ENCODE measurements around the gene TAS2R40.
A peak's percentile ranks its signal among the peaks of the same experiment; 100 is the strongest.

The TAS2R40 gene

DNA sequence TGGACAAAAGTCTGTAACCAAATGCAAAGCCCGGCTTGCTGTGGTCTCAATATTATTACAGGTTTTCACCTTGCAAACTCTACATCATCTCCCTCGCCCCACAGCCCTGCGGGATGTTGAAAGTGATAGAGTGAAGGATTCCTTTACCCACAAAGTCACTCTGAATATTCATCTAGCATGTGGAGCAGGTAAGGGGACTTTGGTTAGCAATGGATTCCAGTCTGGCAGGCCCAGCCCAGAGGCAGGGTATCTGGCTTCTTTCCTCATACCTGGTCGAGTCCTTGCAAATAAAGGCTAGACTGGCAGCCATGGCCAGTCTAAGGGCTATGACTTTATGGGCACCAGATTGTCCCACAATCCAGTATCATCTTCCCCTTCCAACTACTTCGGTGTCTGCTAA lies 3.2 kb downstream of the TAS2R40 start:
- DNase-seq: no peak

DNA sequence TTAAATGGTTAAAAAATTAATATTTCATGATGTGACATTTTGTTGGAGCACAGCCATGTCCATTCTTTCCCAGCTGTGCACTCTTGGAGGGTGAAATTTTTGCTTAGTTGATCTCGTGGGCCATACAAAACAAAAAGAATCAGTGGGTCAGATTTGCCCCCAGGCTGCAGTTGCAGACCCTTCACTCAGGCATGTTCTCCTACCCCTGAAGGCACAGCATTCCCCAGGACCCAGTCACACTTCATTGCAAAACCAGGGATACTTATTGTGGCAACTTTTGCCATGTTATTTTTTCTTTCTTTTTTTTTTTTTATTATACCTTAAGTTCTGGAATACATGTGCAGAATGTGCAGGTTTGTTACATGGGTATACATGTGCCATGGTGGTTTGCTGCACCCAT lies 6.0 kb downstream of the TAS2R40 start:
- no peak for DNase-seq

DNA sequence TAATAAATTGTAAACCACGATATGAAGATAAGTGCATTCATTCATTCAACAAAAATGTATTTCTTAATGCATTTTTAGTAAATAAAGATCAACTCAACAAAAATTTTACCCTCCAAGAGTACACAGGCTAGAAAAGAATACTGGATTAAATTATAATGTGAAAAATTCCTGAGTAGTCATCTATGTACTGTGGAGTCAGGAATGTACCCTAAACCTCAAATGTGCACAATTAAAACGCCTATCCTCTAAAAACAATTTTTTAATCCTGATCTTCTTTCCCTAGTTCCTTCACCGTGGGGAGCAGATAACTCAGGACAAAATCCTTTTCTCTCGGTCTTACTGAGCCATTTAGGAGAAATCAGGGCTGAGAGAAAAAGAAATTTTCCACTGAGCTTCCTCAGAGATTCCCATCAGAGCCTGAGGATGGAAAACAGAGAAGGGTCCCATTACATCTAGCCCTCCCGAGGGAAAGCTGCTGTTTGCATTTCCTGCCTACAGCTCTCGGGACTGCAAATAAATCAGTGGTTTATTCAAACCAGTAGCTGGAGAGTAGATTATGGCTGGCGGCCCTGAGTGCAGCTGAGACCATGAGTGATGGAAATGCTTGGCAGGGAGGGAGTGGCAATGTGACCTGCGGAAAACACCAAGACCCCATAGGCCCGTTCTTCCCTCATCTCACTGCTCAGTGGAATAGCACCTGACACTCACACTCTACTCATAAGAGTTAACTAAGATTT lies 7.4 kb downstream of the TAS2R40 start:
- DNase-seq: no peak

DNA sequence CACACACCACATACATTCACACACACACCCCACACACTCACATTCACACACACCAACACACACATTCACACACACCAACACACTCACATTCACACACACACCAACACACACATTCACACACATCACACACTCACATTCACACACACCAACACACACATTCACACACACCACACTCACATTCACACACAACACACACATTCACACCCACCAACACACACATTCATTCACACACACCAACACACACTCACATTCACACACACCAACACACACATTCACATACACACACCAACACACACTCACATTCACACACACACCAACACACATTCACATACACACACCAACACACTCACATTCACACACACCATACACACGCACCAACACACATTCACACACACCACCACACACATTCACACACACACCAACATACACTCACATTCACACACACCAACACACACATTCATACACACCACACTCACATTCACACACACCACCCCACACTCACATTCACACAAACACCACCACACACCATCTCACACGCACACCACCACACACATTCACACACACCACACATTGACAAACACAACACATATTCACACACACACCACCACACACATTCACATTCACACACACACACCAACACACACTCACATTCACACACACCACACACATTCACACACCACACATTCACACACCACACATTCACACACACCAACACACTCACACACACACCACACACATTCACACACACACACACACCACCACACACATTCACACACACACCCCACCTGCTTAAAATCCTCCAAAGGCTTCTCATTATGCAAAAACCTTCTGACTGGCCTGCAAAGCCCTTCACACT lies 9.0 kb downstream of the TAS2R40 start:
- no peak for DNase-seq

DNA sequence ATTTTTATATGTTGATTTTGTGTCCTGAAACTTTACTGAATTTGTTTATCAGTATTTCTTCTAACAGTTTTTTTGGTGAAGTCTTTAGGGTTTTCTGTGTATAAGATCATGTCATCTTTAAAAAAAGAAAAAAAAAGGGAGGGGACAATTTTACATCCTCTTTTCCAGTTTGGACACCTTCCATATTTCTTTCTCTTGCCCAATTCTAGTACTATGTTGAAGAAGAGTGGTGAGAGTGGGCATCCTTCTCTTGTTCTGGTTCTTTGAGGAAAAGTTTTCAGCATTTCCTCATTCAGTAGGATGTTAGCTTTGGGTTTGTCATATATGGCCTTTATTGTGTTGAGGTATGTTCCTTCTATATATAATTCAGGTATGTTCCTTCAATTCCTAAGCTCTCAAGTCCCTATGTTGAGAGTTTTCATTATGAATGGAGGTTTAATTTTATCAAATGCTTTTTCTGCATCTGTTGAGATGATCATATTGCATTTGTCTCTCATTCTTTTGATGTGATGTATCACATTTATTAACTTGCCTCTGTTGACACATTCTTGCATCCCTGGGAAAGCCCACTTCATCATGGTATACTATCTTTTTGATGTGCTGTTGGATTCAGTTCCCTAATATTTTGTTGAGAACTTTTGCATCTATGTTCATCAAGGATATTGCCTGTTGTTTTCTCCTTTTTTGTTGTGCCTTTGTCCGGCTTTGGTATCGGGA lies 12.1 kb downstream of the TAS2R40 start:
- no peak for DNase-seq

DNA sequence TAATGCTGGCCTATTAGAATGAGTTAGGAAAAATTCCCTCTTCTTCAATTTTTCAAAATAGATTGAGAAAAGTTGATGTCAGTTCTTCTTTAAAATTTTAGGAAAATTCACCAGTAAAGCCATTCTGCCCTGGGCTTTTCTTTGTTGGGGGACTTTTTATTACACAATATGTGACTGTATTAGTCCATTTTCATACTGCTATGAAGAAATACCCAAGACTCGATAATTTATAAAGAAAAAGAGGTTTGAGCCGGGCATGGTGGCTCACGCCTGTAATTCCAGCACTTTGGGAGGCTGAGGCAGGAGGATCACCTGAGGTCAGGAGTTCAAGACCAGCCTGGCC lies 12.7 kb downstream of the TAS2R40 start:
- no peak for DNase-seq

DNA sequence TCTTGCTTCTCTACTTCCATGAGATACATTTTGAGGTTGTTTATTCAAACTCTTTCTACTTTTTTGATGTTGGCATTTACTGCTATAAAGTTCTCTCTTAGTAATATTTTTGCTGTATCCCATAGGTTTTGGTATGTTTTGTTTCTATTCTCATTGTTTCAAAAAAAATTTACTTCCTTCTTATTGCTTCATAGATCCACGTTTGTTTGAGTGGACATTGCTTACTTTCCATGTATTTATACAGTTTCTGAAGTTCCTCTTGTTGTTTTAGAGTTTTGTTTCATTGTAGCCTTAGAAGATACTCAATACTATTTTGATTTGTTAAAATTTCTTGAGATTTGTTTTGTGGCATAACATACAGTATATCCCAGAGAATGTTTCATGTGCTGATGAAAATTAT lies 13.7 kb downstream of the TAS2R40 start:
- DNase-seq: no peak

DNA sequence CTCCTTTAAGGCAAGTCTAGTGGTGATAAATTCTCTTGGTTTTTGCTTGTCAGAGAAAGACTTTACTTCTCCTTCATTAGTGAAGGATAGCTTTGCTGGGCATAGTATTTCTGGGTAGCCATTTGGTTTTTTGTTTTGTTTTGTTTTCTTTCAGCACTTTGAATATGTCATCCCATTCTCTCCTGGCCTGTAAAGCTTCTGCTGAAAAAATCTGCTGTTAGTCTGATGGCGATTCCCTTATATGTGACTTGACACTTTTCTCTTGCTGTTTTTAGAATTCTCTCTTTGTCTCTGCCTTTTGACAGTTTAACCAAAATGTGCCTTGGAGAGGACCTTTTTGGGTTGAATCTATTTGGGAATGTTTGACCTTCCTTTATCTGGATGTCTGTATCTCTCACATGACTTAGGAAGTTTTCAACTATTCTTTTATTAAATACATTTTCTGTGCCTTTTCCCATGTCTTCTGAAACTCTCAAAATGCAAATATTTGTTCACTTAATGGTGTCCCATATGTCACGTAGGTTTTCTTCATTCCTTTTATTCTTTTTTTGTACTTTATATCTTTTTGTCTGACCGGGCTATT lies 14.7 kb downstream of the TAS2R40 start:
- no peak for DNase-seq

DNA sequence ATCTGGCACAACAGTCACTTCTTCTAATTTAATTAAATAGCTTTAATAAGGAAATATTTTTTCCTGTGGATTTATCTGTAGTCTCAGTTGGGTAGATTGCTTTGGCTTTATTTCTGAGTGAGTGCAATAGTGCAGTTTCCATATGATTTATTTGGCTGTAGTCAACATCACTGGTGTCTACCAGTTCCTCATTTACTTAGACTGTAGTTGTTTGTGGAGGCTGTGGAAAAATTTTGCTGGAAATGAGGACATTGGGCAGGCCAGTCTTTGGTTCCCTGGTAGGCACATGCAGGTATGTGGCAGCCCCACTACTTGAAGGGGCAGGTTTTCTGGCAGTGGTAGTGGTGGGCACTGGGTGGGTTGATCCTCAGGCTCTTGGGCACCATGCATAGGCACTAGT lies 15.5 kb downstream of the TAS2R40 start:
- no peak for DNase-seq

DNA sequence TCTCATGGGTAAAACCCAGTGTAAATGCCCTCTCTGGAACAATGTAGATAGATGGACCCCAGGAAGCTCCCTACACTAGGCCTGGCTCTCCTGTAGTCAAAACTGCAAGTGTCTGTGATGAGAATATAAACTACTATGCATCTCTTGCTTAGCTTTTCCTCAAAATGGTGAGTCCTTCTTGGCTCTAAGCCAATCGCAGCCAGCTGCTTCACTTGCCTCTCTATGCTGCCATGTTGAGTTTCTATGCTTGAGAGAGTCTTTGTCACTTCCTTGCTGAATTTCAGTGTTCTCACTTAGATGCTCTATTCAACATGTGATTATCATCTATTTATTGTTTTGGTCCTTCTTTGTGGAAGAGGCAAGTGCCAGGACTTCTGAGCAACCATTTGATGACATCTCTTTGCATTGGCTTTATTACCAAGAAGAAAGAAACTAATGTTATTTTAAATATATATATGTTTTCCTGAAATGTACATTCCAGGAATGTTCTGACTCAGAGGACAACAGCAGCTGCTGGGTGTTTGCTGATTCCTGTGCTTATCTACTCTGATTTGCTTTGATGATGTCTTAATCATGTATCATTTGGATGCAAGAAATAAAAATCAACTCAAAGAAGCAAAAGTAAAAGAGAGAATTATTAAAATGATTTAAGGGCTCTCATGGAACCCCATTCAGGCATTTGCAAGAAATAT lies 16.6 kb downstream of the TAS2R40 start:
- no peak for DNase-seq

DNA sequence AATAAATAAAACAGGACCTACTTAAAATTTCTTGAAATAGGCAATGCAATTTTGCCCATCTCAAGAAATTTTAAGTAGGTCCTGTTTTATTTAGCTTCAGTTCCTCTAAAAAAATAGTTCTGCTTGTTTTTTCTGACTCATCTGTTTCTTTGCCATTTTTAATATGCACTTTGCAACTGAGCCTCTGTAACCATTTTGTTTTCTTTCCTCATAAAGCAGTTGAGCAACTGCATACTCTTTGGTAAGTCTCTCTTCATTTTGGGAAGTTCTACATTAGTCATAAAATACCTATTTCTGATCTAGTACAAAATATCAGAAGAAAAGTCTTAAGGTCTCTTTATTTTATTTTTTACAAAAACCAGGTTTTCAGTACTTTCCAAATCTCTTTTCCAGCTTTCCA lies 18.0 kb downstream of the TAS2R40 start:
- DNase-seq: no peak

DNA sequence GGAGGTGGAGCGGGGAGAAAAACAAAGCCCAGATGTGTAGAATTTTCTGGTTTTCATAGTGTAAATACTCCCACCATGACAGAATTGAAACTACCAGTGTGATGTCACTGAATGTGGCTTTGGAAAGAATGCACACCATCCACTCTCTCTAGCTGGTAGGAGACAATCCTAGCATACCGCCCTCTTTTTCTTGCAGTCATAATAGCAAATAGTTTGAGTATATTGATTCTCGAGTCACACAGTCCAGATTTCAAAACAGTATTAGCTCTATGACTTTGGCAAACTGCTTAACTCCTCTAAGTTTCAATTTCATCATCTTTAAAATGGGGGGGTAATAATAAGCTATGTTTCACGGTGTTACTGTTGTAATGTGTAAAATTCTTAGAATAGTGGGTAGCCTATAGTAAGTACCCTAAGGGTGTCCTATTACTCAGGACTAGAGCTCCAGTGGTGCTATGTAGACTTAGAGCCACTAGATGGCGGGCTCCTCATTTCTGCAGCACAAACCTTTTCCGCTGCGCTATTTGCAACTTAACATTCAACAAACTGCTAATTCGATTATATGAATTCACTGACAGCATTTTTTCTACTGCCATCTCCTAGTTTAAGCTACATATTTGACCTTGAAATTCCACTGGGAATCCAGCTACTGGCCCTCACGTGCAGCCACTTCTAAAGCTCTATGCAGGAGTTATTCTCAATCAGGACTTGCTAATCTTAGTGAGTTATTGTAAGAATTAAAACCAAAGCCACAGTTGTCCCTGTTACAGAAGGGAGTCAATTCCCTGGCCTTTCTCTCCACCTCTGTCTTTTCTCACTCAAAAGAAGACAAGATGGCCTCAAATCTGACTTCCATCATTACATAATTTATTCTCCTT lies 18.7 kb downstream of the TAS2R40 start:
- DNase-seq: peak; percentile 28

DNA sequence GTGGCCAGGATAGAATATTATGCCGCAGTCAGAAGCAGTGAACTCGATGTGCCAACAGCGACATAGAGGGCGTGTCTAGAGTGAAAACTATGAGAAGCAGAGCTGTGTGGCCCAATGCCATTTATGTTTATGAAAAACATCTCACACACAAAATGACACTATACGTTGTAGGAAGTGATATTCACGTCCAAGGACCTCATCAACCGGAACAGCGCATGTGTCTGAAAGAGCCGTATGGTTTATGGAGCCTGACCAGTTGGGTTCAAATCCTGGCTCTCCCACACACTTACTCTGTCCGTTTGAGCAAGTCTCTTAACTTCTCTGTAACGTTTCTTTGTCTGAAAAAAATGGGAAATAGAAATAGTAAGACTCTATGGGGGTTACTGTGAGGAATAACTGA lies 20.5 kb downstream of the TAS2R40 start:
- DNase-seq: no peak

DNA sequence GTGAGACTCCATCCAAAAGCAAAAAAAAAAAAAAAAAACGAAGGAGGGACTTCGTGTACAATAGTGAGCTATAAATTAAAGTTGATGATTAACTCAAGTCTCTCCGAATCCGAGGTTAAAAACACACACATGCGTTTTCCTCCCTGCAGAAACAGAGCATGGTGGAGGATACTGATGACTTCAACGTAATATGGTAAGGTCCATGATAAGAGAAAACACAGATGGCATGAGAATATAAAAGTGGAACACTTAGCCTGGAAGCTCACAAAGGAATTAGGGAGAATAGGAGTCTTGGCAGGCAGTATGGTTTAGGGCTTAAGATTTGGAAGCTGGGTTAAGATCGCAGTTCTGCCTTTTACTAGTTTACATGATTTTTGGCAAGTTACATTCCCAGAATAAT lies 21.3 kb downstream of the TAS2R40 start:
- no peak for DNase-seq

DNA sequence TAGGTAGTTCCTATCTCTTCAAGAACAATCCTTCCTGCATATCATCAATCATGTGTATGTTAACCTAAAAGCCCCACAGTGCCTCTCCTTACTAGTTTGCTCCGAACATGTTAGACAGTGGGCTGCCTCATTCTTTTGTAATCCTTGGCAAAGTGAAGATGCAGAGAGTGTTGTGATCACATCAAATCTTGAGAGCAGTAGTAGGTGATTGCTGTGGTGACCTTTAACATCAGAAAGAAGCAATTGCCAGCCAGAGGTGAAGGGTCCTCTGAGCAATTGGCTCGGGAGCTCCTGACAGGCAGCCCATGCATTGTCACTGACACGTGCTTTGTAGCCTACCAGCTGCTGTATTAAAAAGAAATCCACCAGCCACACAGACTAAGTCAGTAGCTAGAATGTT lies 21.8 kb downstream of the TAS2R40 start:
- DNase-seq: no peak

DNA sequence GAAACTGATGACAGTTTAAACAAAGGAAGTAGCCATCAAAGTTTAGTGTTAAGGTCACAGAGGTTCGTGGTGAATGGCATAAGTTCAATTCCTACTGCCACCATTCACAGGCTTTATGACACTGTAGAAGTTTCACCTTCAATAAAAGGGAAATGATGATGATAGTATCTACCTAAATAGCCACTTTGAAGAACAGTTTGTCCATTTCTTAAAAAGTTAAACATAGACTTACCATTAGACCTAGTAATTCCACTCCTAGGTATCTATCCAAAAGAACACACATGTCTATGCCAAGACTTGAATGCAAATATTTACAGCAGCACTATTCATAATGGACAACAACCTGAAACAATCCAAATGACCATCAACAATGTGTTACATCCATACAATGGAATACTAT lies 22.5 kb downstream of the TAS2R40 start:
- DNase-seq: no peak

DNA sequence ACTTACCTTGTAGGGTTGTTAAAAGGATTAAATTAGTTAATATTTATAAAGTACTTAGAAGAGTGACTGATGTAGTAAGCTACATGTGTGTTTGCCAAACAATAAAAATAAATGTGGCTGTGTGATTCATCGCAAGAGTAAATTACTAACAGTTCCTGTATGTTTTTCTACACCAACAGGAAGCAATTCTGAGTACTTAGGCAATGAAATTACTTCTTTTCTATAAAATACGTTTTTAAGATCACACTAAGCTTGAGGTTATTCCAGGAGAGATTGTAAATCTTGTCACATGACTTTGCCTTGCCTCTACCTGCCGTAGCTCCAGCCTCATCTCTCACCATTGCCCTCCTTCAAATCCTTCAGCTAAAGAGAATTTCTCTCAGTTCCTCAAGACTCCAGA lies 23.3 kb downstream of the TAS2R40 start:
- DNase-seq: no peak

DNA sequence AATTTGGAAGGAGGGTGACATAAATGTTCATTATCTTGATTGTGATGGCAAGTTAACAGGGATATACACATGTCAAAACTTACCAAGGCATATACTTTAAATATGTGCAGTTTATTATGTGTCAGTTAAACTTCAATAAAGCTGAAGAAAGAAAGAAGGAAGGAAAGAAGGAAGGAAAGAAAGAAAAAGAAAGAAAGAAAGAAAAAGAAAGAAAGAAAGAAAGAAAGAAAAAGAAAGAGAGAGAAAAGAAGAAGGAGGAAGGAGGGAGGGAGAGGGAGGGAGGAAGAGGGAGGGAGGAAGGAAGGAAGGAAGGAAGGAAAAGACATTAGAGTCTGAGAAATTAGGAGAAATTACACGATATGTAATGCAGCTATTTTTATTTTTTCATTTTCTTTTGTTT lies 25.5 kb downstream of the TAS2R40 start:
- DNase-seq: no peak

DNA sequence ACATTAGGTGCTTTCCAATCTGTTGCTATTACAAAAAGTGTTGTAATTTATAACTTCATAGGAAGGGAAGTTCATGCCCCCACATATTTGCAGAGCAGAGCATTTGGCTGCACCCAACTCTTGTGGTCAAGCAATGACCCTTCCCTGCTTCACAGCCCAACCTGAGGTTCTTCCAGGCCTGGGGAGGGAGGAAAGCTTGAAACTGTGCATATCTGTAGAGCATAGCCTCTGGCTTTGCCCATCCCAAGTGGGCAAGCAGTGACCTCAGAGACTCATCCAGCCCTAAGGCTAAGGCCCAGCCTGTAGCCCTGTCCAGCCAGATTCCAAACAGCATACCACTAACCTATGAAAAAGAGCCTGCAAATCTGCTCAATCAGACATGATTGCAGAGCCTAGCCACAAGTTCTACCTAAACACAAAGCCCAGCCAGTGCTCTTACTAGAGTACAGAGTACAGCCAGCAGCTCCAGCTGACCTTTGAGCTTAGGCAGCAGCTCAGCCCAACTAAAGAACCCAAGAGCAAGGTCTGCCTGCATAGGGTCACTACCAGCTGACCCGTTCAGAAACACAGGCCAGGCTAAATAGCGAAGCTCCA lies 27.0 kb downstream of the TAS2R40 start:
- no peak for DNase-seq

DNA sequence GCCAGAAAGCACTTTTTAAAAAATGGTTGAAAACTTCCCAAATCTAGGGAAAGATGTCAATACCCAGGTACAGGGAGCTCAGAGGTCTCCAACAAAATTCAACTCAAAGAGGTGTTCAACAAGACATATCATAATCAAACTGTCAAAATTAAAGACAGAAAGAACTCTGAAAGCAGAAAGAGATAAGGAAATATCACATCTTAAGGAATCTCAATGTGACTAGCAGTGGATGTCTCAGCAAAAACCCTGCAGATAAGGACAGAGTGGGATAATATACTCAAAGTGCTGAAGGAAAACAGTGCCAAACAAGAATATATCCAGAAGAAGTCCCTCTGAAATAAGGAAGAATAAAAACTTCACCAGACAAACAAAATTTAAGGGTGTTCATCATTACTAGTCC lies 28.4 kb downstream of the TAS2R40 start:
- DNase-seq: no peak

DNA sequence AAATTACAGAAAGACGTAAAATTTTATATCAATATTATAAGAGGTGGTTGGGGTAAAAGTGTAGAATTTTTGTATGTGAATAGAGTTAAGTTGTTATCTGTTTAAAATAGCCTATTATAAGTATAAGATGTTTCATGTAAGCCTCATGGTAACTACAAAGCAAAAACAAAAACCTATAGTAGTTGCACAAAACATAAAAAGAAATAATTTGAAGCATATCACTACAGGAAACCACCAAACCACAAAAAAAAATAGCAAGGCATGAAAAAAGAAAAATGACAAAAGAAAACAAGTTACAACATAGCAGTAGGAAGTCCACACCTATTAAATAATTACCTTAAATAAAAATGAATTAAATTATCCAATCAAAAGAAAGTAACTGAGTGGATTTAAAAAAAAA lies 29.0 kb downstream of the TAS2R40 start:
- DNase-seq: no peak

DNA sequence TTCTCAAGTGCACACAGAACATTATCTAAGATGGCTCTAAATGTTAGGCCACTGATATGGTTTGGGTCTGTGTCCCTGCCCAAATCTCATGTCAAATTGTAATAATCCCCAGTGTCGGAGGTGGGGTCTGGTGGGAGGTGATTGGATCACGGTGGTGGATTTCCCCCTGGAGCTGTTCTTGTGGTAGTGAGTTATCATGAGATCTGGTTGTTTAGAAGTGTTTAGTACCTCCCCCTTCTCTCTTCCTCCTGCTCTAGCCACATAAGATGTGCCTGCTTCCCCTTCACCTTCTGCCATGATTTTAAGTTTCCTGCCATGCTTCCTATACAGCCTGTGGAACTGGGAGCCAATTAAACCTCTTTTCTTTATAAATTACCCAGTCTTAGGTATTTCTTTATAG lies 30.2 kb downstream of the TAS2R40 start:
- no peak for DNase-seq
